HG02642 (cell line): Measurements from ENCODE around the gene AFAP1.
A peak's percentile ranks its signal among the peaks of the same experiment; 100 is the strongest.

Source experiments
- ATAC-seq: cut with Tn5 transposase; IDR thresholded peaks from one replicate; pipeline ENCODE4 v1.9.1; 2021; ENCODE audit warnings: mild to moderate bottlenecking; ENCODE audit not compliant: unreplicated experiment, poor library complexity

Gene AFAP1

DNA sequence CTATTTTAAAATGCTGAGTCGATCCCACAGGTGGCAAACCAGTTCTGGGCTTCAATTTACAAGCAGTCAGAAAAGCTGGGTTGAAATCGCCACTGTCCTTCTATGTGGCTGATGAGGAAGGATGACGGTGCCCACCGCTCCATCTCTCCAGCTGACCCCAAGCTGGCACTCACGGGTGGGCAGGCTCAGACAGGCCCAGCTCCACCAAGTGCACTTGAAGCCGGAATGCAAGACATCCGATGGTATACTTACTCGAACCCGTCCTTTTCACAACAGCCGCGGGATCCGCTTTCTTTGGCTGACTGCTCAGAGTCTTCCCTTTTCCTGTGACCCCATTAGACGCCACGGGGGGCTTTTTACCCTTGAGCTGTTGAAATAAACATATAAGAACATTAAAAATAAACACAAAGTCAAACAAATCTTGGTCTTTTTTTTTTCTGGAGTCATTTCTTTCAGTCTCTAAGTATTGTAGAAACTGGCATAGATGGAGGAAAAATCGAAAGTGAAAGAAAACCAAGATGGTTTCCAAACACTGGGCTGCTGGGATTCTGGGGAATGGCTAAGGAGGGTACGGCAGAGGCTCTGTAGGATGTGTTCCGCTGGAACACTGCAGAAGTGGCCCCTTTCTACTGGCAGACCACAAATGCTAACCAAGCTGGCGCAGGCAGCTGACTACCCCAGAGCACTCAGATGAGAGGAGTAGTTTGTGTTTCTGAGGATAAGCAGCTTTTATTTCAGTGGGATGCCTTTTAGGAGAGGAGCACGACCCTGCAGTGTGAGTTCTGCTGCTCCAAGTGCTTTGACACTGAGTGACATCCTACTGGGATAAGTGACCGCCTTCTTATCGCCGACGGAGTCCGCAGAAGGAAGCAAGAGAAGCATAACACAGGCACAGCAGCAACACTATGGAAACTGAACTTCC is 160.9 kb downstream of the AFAP1 start:
- no peak for ATAC-seq

GRCh38 chr4:7777871-7778509 is 161.7 kb downstream of the AFAP1 start:
- no peak for ATAC-seq

- ATAC-seq, result no peak
Measured at GRCh38 chr4:7777017-7777710, 162.5 kb downstream of the AFAP1 start.

DNA sequence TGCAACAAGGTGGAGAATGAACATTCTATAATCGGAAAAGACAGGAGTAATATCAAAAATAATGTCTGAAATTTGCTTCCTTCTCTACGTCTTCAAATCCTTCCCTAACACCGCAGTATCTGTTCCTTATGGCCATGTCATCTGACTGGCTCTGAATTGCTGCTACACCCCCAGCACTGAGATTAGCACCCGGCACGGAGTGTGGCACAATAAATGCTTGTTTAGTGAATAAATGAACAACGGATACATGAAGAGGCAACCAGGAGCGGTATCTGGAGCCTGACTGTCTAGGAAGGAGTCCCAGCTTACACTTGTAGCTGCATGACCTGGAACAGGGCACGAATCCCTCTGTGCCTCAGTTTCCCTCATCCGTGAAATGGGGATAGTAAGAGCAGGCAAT is 164.3 kb downstream of the AFAP1 start:
- ATAC-seq, result no peak

DNA sequence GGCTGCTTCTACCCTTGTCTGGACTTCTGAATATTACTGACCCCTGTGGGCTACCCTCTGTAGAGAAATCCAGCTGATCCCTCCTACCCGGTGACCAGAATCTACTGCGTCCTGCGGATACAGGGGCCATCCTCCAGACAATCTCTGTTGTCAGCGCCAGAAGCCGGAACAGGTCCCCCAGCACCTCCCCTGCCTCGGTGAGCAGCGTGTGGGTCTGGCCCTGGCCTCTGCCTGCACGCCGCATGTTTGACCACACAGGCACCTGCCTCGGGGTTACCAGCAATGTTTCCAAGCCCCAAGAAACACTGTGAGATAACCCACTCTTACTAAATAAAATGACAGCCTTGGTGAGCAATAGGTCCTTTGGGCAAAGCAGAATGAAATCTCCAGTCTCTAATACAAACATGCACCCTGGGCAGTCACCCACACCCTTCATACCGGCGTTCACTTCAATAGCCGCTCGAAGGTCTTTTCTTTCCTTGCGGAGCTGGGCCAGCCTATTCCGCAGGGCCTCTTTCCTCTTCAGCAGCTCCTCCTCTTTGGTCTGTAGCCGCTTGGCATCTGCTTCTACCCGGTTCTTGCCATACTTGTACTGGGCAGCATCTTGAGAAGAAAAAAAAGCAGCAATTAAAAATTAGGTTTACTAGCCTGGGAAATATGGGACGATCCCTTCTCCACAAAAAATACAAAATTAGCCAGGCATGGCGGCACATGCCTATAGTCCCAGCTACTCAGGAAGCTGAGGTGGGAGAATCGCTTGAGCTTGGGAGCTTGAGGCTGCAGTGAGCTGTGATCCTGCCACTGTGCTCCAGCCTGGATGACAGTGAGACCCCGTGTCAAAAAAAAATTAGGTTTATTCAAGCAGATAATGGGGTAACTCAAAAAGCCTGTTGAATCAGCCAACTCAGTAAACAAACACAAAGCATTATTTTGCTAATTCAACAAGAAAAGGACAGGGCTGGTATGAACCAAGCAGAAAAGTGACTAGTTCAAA is 165.1 kb downstream of the AFAP1 start:
- no peak for ATAC-seq

- ATAC-seq, result no peak
Measured at GRCh38 chr4:7773401-7774180, 166.1 kb downstream of the AFAP1 start.

GRCh38 chr4:7772711-7773385 is 166.8 kb downstream of the AFAP1 start:
- no peak for ATAC-seq

GRCh38 chr4:7771541-7772507 is 167.8 kb downstream of the AFAP1 start:
- ATAC-seq, result peak; percentile 80

- ATAC-seq, result no peak
Measured at GRCh38 chr4:7771056-7771455, 168.6 kb downstream of the AFAP1 start.

- ATAC-seq, result no peak
Measured at GRCh38 chr4:7770224-7771050, 169.2 kb downstream of the AFAP1 start.

GRCh38 chr4:7769396-7770223 is 170.1 kb downstream of the AFAP1 start:
- ATAC-seq, result no peak

DNA sequence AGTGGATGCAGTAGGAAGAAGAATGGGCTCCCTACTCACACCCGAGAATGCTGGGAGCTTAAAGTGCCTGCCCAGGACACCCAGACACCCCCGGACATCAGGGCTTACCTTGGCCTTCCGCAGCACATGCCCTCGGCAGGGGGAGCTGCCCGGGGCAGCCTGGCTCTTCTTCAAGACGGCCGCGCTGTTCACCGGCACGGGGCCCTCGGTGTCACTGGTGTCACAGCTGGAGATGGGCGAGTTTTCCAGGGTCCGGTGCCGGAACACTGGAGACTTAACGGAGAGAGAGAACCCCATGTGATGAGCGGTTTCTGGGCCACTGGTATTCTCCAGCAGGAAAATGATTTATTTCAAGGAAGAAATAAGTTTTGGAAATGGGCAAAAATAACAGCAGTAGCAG is 170.9 kb downstream of the AFAP1 start:
- ATAC-seq, result no peak

GRCh38 chr4:7767966-7768365 is 171.7 kb downstream of the AFAP1 start:
- no peak for ATAC-seq

DNA sequence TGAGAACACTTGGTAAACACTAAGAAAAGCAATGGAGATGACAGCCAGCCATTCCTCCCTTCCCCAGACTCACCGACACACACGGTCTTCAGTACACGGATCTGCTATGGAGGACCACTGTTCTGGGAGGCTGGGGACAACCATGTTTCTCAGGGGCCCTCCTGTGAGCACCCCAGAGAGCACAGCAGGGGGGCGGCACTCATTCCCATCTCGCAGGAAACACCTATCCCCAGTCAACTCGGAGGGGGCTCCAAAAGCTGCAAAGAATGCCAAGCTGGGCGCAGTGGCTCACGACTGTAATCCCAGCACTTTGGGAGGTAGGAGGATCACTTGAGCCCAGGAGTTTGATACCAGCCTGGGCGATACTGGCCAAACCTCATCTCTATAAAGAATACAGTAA is 172.1 kb downstream of the AFAP1 start:
- no peak for ATAC-seq

DNA sequence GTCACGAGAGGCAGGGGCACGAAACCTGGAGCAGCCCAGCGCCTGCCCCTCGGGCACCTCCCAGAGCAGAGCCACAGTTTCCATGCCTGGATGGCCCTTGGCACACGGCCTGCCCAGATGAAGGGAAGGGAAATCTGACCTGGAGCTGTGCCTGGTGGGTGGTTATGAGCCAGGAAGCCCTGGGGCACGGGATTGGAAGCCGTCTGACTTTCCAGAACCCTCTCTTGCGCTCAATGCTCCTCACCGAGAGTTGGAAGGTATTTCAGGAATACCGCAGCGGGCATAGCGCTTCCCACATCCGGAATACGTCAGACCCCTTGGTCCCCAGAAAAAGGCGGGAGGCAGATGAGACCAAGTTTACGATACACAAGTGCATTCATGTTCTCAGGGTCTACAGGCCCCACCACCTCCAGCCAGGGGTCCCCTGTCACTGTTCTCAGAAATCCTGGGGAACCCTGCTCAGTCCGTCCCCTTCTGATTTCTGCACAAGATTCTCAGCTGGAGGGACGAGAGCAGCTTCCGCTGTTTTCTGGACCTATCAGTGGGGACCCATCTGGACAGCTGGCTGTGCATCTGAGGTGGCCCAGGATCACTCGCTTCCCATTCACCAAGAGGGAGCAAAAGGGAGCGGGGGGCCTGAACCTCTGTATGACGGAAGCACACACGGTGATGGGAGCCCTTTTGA is 172.9 kb downstream of the AFAP1 start:
- no peak for ATAC-seq
